Lower leg skin (tissue), 4 donors: ENCODE measurements around the gene PNPO. TPM values are rescaled to one million over a fixed set of nuclear protein-coding genes. Genes with fewer than 3 reads are reported as not detected.

Source experiments
- DNase-seq, 2 donors: peaks; one replicate each; pipeline ENCODE4 v3.0.0-alpha.2; 2019; ENCODE audit warnings: low spot score in 2 of 2
- H3K4me3 ChIP-seq: fragments of 200-600 bp; sonication (generic); 2 replicates; pipeline ENCODE4 v1.5.1; 2017; ENCODE audit warnings: mild to moderate bottlenecking, low read depth; ENCODE audit not compliant: poor library complexity, severe bottlenecking
- POLR2A ChIP-seq, 2 donors: fragments of 450-650 bp; IDR thresholded peaks; one replicate each; pipeline ENCODE4 v1.6.1; 2016 to 2017; ENCODE audit warnings: antibody characterized with exemption in 2 of 2, mild to moderate bottlenecking in 1 of 2, moderate library complexity in 1 of 2
- WGBS, 2 donors: methylation state at CpG; one replicate each; pipeline ENCODE4 v1.1.5; 2018; 5-methylcytosine and 5-hydroxymethylcytosine counted together
- intact Hi-C: fragments of 100-400 bp; cut with DNase I; formaldehyde crosslinking; loops from one replicate; pipeline ENCODE4 v1.15.0; 2023; ENCODE audit warnings: low total_unique reads
- total RNA-seq, 4 donors: library from RNA; depleted of rRNA; stranded (reverse); fragments of >200 nt; gene quantifications; one replicate each; pipeline ENCODE4 v1.1.0, GENCODE V29; 2016
- TF ChIP-seq, protein P1 (sequence below), 3 donors: fragments of 450-650 bp; IDR thresholded peaks; one replicate each; pipeline ENCODE4 v1.5.1; 2016; ENCODE audit warnings: antibody characterized with exemption in 3 of 3, mild to moderate bottlenecking in 3 of 3, moderate library complexity in 2 of 3

PNPO gene
- total RNA-seq, 4 donors from 2014 or later = 20.2 to 36.8 (median 30.3) TPM

DNA sequence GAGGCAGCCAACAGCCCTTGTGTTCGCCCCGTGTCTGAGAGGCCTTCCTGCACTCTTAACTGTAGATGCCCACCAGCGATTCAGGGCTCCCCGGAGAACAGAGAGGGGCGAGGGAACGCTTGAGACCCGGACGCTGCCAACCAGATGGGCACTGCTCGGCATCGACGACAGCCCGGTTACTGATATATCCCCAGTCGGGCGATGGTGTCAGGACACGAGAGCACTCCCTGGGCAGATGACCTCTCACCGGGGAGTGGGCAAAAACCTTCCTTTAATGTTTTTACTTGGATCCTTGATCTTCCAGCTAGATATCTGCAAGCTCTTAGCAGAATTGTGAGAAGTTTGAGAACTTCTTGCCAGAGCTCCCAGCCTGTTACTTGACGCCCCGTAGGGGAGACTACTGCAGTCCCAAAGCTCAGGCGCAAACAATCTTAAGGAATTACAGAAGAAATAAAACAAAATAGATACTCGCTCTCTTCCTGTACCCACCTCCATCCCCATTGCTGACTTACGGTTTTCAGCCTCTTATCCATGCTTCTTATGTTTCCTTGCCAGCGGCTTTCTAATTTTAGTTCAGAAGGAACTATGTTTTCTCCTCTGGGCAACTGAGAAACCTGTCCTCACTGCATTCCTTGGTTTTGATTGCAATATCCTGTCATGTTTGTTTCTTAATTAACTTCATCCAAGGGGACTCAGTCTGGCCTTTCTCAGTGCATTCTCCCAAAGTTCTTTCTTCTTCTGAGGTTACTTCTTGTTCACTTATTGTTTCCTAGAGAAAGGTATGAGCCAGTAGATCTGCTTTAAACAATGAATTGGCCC lies 44.5 kb upstream of the PNPO start:
- peak in 1 of 2 donors; percentile 43 for DNase-seq
- 1 to 2% methylated on average over 16 to 21 of the region's 22 CpGs for WGBS, 2 donors
- TF ChIP-seq, protein P1, sequence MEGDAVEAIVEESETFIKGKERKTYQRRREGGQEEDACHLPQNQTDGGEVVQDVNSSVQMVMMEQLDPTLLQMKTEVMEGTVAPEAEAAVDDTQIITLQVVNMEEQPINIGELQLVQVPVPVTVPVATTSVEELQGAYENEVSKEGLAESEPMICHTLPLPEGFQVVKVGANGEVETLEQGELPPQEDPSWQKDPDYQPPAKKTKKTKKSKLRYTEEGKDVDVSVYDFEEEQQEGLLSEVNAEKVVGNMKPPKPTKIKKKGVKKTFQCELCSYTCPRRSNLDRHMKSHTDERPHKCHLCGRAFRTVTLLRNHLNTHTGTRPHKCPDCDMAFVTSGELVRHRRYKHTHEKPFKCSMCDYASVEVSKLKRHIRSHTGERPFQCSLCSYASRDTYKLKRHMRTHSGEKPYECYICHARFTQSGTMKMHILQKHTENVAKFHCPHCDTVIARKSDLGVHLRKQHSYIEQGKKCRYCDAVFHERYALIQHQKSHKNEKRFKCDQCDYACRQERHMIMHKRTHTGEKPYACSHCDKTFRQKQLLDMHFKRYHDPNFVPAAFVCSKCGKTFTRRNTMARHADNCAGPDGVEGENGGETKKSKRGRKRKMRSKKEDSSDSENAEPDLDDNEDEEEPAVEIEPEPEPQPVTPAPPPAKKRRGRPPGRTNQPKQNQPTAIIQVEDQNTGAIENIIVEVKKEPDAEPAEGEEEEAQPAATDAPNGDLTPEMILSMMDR (IDR thresholded peaks at IDR 0.05) = no peak
- TF ChIP-seq POLR2A (IDR thresholded peaks at IDR 0.05) = no peak
- peak overlapping the region; percentile 74 for H3K4me3 ChIP-seq
- intact Hi-C loops = no loop called here

DNA sequence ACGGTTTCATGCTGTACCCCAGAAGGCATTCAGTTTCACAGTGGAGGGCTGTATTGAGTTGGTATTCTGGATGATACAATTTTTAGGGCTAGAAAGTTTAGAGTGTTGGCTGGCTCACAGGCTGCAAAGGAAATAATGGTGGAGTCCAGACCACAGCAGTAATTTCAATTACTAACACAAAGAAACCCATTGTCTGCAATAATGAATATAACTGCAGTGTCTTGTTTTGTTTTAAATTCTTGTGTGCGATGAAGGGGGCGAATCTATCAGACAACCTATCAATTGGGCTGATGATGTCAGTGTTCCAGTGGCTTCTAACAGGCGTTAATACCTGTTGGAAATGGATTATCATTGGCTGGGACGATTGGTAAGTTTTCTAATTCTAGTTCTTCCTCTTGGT lies 43.8 kb upstream of the PNPO start:
- H3K4me3 ChIP-seq = no peak overlapping the region
- TF ChIP-seq POLR2A (IDR thresholded peaks at IDR 0.05) = no peak
- TF ChIP-seq, protein P1 (IDR thresholded peaks at IDR 0.05) = no peak
- no peak for DNase-seq
- intact Hi-C loops = no loop called here
- WGBS, 2 donors = 63 to 69% methylated on average over 5 of the region's 5 CpGs

DNA sequence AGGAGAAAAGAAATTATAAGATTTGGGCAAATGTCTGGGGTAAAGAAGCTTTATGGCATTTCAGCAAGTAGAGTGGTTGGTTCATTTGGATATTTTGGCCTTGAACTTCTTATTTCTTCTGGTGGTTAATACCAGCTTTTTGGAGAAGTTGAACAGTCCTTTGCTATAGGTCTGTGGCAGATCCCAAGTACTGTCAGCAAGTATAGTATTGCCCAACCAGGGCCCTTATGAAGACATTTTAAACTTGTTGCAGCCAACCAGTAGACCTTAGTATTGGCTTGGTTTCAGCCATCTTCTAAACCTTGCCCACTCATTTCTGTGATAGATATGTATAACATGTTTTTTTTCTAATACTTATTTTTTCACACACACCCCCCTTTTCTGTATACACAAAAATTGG lies 43.1 kb upstream of the PNPO start:
- no peak overlapping the region for H3K4me3 ChIP-seq
- DNase-seq = no peak
- intact Hi-C loops = no loop called here
- TF ChIP-seq POLR2A (IDR thresholded peaks at IDR 0.05) = no peak
- TF ChIP-seq, protein P1 (IDR thresholded peaks at IDR 0.05) = no peak

DNA sequence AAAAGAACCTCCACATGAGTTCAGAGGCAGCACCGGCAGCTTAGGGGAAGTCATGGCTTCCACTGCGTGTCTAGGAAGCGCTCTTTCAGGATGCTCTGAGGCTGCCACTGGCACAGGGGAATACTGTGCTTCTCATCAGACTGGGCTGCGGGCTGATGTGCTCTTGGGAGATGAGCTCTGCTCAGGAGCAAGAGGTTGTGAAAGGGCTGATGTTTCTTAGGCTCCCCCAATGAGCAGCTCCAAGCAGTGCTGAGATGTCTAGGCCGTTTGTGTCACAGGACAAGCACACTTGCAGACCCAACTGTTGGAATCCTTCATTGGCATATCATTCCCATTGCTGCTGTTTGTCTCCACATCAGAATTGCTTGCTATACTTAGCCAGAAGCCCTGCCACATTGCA lies 41.7 kb upstream of the PNPO start:
- TF ChIP-seq POLR2A (IDR thresholded peaks at IDR 0.05) = no peak
- TF ChIP-seq, protein P1 (IDR thresholded peaks at IDR 0.05) = no peak
- no peak overlapping the region for H3K4me3 ChIP-seq
- DNase-seq = no peak
- intact Hi-C loops = no loop called here
- WGBS, 2 donors = 76 to 91% methylated on average over 5 of the region's 5 CpGs

GRCh38 chr17:47901423-47901822 lies 39.9 kb upstream of the PNPO start:
- DNase-seq = no peak
- 86 to 89% methylated on average over 7 of the region's 7 CpGs for WGBS, 2 donors
- H3K4me3 ChIP-seq = no peak overlapping the region
- intact Hi-C loops = no loop called here
- no peak for TF ChIP-seq POLR2A (IDR thresholded peaks at IDR 0.05)
- TF ChIP-seq, protein P1 (IDR thresholded peaks at IDR 0.05) = no peak
